Hematopoietic multipotent progenitor cell treated with erythropoietin and hydrocortisone succinate and interleukin-3 and kit ligand, for 17 days (in vitro differentiated cells): ENCODE results near the gene PSMD6.
A peak's percentile ranks its signal among the peaks of the same experiment; 100 is the strongest.

Experiments
- DNase-seq: peaks from one replicate; pipeline ENCODE4 v3.0.0-alpha.2; 2015; ENCODE audit warnings: low spot score

The PSMD6 gene

GRCh38 chr3:64023187-64023860, at the start of gene PSMD6:
Gene PSMD6, minus strand, starts transcription at chr3:64023494. Its CDS starts 75 bp downstream, at chr3:64023419.
- peak; percentile 90 for DNase-seq

DNA sequence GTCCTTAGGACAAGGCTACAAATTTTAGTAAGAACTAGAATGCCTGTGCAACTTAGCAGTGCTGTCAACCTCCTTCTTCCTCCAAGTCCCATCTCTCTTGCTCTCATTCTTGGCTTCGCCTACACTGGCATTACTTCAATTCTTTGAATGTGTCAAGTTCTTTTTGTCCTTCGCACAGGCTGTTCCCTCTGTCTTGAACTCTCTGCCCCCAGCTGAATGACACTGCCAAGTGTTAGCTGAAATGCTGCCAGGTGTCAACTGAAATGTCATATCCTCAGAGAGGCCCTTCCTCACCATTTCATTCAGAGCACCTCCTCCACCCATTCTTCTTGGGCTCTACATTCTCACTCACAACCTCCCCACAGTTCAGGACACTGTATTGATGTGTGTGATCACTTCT, 48.8 kb upstream of the PSMD6 start:
- DNase-seq = no peak

DNA sequence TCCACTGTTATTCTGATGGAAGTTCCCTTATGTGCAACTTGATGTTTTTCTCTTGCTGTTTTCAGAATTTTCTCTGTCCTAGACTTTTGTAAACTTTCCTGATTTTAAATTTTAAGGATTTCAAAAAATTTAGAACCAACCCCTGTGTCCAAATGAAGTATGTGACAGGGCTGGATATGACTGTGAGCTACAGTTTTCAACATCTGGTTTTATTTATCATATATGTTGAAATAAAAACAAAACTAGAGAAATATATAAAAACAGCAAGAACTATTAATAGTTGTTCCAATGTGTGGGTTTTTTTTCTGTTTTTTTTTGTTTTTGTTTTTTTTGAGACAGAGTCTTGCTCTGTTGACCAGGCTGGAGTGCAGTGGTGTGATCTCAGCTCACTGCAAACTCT, 47.4 kb upstream of the PSMD6 start:
- no peak for DNase-seq

DNA sequence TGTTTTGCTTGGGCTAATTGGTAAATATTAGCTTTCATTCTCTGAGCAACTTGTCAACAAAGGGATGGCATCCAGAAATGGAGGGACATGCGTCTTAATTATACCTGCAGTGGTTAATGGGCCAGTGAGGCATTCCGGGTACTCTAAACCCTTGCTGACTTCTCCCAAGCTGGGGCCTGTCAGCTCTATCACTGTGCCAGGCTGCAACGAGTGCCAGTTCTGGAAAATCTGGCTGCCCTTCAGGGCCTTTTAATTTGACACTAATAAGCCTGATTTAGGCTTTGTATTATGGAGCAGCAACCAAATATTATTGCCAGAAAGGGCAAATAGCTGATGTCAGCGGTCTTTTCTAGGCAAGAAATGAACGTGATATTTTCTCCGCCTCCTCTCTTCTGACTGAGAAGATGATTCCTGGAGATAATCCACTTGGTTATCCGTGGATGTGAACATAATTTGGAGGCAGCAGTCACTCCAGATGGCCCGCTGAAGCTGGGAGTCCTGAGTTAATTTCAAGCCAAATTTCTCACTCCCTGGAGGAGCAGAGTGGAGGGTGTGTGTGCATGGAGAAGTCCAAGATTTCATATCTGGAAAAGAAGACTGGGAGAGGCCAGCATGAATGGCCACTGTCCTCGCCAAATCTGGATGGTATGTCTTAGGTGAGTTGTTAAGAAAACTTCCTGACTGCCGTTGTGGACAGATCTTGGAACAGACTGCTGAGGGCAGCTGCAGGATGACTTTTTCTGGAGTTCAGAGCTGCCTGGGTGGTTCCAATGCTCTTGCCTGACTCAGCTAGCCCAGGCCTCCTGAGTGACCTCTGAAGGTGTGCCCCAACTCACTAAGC, 44.4 kb upstream of the PSMD6 start:
- DNase-seq = no peak

GRCh38 chr3:64064804-64065203, 41.5 kb upstream of the PSMD6 start:
- DNase-seq = no peak

DNA sequence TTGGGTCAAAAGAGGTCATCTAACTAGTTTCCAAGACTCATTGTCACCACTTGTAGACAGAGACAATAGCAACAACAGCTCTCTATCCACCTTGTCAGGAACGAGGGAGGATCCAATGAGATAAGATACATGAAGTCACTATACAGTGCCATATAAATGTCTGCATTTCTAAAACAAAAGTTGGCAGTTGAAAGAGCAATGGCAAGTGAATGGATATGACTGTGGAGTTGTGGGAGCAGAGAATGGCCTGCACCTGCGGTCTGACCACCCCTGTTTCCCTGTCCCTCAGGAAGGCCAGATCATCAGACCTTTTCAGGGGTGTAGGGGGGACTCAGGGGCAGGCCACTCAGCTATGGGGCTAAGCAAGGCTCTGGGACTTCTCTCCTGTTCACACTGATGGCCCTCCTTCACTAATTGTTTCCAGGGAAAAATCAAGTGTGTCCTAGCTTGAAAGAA, 40.7 kb upstream of the PSMD6 start:
- DNase-seq = no peak

DNA sequence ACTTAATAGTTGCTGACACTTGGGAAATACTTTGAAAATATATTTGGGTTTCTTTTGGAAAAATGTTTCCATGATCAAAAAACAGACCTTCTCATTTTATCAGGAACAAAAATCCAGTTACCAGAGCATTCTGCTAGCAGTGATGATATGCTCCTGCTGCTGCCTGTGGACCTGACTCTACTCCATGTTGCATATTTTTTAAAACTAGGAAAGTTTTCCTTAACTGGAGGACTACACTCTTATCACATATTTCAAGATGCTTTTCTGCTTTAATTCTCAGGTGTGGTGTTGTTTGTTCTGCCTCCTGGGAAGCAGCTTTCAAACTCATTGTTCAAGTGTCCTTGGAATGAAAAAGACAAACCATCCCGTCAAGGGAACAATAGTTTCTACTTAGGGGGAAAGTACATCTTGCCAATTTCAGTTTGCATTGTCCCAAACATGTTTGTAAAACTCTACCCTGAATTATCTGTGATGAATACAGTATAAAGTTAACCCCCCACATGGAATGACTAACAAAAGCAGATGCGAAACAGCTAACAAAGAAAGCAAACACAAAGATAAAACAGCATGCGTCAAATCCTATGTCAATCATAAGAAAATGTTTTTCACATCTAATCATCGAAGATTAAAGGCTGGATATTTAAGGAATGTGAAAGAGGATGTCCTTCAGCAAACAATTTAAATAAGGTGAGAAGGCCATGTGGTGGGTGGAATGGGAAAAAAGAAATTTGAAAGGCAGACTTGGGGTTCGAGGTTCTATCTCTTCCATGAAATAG, 40.1 kb upstream of the PSMD6 start:
- no peak for DNase-seq

- DNase-seq = no peak
Measured at GRCh38 chr3:64061628-64062027, 38.3 kb upstream of the PSMD6 start.

DNA sequence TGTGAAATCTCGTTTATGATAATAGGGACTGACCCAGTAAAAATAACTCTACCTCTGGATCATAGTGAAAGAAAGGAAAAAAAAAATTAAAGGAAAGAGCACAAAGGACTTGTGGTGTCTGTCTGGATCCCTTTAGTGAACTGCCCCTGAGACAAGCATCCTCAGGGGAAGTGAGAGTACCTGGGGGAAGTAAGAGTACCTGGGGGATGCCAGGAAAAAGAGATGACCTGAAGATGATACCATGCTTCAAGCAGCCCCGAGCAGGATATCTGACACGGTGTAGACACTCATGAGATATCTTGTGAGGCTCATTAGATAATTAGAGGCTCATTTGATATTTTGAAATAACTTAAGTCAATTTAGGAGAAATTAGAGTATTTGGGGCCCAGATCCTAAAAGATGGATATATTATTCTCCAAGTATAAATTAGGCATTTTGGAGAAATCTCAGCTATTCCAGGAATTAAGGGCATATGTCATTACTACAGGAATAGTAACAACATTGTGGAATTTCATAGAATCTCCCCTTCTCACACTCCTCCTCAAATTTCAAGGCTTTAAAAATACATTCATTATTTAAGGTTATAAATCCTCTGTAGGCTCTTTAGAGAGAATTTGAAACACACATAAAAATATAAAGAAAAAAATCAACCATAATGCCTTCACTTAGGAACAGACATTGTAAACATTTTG, 36.3 kb upstream of the PSMD6 start:
- DNase-seq = no peak

GRCh38 chr3:64058566-64058965, 35.3 kb upstream of the PSMD6 start:
- no peak for DNase-seq

DNA sequence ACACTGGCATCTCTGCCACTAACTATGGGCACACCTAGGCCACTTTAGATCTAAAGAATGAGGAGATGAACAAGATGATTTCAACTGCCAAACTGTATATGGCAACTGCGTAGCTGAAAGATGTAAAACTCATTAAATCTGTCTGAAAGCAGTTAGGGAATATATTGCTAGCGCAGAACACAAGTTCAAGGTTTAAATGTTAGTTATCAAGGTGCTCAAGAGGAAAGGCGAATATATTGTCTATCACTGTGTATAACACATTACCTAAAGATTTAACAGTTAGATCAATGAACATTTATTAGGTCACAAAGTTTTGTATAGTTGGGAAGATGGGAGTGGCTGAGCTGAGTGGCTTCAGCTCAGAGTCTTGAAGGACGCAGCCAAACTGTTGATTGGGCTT, 33.9 kb upstream of the PSMD6 start:
- DNase-seq = no peak

DNA sequence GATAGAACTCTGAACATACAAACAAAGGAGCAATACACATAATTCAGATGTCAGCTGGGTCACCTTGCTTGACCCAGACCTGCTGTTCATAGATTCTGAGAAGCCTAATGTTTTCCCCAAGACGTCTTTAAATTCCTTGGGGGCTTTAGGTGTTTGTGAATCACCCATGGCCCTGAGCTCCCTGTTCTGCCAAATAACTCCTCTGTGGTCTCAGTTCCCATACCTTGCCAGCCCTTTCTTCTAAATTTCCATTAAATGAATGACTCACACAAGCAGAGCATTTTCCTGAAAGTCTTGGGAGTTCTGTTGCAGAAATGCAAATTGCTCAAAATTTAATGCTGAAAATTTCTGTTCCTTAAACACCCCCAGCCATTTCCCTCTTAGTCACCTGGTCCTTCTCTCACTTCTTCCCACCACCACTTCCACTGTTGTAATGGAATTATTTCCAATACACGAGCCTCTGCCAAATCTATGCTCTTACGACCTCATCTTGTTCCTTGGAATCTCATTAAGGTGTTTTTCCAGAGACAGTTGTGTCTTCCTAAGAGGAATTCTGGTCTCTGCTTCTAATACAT, 33.4 kb upstream of the PSMD6 start:
- no peak for DNase-seq

DNA sequence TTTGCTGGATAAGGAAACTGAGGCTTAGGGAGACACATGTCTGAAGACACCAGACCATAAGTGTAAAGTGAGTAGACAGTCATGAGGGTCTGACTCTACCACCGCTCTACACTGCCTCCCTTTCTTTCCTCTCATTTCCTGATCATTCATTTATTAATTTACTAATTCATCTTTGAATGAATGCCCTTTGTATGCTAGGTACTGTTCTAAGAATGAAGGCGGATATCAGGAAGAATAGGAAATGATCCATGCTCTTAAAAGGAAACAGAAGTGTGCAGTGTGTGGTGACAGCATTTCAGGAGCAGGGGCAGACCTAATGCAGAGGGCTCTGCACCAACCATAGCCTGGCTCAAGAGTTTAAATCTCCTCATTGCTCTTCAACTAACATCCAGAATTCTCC, 31.8 kb upstream of the PSMD6 start:
- no peak for DNase-seq

GRCh38 chr3:64054488-64054887, 31.2 kb upstream of the PSMD6 start:
- DNase-seq = no peak

- no peak for DNase-seq
Measured at GRCh38 chr3:64053581-64053980, 30.3 kb upstream of the PSMD6 start.

- no peak for DNase-seq
Measured at GRCh38 chr3:64053117-64053516, 29.8 kb upstream of the PSMD6 start.

GRCh38 chr3:64049832-64050231, 26.5 kb upstream of the PSMD6 start:
- no peak for DNase-seq

DNA sequence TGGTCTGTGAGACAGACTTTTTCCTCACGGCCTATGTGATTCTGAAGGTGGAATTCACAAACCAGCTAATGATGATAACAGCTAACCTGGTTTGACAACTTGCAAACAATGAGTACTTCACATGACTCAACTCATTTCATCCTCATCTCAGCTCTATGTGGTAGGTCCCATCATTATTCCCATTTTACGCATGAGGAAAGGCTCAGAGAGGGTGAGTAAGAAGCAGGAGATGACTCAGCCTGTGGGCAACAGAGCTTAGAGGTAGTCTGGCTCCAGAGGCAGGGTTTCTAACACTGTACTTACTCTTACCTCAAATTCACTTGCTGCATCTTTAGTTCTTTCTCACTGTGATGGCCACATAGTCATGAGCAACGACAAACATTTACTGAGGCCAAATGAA, 25.8 kb upstream of the PSMD6 start:
- DNase-seq = no peak

DNA sequence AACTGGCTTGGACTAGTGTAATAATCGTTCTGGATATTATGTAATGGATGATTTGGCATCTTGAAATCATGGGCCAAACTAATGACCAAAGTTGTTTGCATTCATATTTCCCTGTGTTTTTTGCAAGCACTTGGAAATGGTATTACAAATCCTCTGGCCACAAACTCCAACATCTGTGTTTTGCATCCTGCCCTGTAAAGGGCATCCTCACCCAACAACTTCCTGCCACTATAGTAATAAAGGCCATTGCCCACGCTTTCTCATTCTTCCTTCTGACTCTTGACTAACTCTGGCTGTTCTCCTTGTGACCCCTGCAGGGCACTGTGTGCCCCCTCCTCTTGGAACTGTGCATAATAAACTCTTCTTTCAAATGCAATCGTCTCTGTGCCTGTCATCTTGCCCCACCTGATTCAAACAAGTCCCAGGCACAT, 25.4 kb upstream of the PSMD6 start:
- DNase-seq = no peak

GRCh38 chr3:64047787-64048186, 24.5 kb upstream of the PSMD6 start:
- DNase-seq = no peak

- DNase-seq = no peak
Measured at GRCh38 chr3:64046996-64047594, 23.8 kb upstream of the PSMD6 start.
